ENCODE results near the gene MCTP2.

Gene MCTP2

DNA sequence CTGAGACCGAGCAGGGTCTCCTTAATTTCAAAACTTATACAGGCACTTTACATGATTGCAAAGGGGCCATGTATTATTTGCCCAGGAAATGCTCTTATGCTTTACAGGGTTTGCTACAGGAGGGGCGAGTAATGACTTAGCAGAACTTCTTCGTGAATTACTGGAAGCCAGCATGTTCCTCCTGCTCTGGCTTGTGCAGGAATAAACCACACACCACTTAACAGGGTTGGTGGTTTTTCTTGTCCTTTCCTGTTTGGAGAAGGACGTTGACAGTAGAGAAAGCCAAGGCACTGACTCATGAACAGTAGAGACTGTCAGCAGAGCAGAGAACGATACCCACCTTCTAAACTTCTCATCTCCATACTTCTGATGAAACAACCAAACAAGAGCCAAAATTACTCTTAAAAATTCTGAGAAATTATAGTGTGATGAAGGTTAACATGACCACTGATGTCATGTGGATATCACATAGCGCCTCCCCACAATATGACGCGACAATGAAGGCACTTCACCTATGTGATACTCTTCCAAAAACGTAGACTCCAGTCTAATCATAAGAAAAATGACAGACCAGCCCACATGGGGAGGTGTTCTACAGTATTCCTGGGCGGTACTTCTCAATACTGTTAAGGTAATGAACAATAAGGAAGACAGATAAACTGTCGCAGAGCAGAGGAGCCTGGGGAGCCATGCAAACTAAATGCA, 24.7 kb upstream of the MCTP2 start:
- Histone ChIP-seq H3K9ac (ENCODE audit: low read depth, low read length) (no peak overlapping the region), H3K4me1 (ENCODE audit: control insufficient read depth, insufficient read depth, low read length) (no peaks in the 10 kb centered on the region), H3K9me3 (ENCODE audit: control insufficient read depth, insufficient read depth, low read length) (no peaks in the 10 kb centered on the region), H3K36me3 (ENCODE audit: control insufficient read depth, insufficient read depth, low read length) (no peaks in the 10 kb centered on the region), H3K4me3 (ENCODE audit: low read depth, low read length) (no peak overlapping the region), H3K27me3 (ENCODE audit: control insufficient read depth, insufficient read depth, low read length) (no peaks in the 10 kb centered on the region)

DNA sequence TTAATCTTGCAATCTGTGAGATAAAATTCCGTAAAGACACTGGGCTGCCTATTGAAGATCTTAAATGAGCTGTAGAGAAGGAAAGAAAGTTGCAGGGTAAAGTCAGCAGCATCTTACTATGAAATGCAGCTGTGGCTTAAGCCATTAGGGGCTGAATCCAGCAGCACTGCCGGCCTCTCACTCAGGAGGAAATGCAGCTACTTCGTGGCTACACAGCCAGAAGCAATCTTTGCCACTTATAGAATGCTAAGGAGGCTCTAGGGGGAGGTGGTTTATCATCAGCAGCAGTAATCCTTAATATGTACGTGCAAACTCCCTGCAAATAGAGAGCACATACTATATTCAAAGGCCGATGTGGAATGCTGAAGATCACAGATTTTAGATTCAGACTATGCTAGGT, 19.1 kb upstream of the MCTP2 start:
- Histone ChIP-seq H3K36me3 (ENCODE audit: control insufficient read depth, insufficient read depth, low read length) (no peaks in the 10 kb centered on the region), H3K4me1 (ENCODE audit: control insufficient read depth, insufficient read depth, low read length) (no peaks in the 10 kb centered on the region), H3K9ac (ENCODE audit: low read depth, low read length) (no peak overlapping the region), H3K4me3 (ENCODE audit: low read depth, low read length) (no peak overlapping the region), H3K9me3 (ENCODE audit: control insufficient read depth, insufficient read depth, low read length) (no peaks in the 10 kb centered on the region), H3K27me3 (ENCODE audit: control insufficient read depth, insufficient read depth, low read length) (no peaks in the 10 kb centered on the region)

DNA sequence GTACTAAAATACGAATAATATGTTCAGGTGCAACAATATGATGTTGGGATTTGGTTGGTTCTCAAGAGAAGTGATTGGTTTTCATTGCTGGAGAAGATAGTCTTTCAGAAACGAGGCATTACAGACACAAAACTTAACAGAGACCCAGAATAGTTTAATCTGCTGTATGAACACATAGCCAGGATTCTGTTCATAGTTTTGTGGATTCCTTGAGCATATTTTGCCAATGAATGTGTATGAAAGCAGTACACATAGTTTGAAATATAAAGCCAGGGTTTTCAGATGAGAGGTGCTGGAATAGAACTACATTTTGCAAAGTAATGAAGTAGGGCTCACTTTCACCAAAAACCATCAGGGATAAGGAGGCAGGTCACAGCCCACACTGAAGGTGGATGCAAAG, 5.7 kb upstream of the MCTP2 start:
- Histone ChIP-seq H3K27me3 (ENCODE audit: control insufficient read depth, insufficient read depth, low read length) (peaks cover 14% of the 10 kb centered on the region), H3K9me3 (ENCODE audit: control insufficient read depth, insufficient read depth, low read length) (no peaks in the 10 kb centered on the region), H3K4me1 (ENCODE audit: control insufficient read depth, insufficient read depth, low read length) (no peaks in the 10 kb centered on the region), H3K9ac (ENCODE audit: low read depth, low read length) (no peak overlapping the region), H3K36me3 (ENCODE audit: control insufficient read depth, insufficient read depth, low read length) (no peaks in the 10 kb centered on the region), H3K4me3 (ENCODE audit: low read depth, low read length) (no peak overlapping the region)

DNA sequence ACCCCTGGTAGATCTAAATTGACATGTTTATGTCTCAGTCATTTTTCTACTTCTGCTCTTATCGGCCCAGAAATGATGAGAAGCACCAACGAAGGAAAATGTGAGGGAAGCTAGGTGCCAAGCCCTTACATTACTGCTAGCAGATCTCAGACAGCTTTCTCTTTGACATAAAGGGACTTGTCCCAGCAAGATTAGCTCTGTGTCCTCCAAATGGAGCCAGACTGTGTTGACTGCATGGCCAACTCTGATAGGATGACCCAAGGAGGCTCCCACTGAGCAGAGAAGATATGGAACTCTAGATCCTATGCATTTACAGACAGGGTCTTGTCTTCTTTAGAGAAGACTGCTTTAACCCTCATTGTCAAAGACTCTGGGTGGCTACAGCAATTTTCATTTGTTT, 2.8 kb upstream of the MCTP2 start:
- peaks cover 30% of the 10 kb centered on the region for H3K27me3 ChIP-seq (ENCODE audit: control insufficient read depth, insufficient read depth, low read length)
- no peak overlapping the region for H3K4me3 ChIP-seq (ENCODE audit: low read depth, low read length)
- no peak overlapping the region for H3K9ac ChIP-seq (ENCODE audit: low read depth, low read length)
- H3K36me3 ChIP-seq (ENCODE audit: control insufficient read depth, insufficient read depth, low read length), result no peaks in the 10 kb centered on the region
- peaks cover 6% of the 10 kb centered on the region for H3K4me1 ChIP-seq (ENCODE audit: control insufficient read depth, insufficient read depth, low read length)
- no peaks in the 10 kb centered on the region for H3K9me3 ChIP-seq (ENCODE audit: control insufficient read depth, insufficient read depth, low read length)

DNA sequence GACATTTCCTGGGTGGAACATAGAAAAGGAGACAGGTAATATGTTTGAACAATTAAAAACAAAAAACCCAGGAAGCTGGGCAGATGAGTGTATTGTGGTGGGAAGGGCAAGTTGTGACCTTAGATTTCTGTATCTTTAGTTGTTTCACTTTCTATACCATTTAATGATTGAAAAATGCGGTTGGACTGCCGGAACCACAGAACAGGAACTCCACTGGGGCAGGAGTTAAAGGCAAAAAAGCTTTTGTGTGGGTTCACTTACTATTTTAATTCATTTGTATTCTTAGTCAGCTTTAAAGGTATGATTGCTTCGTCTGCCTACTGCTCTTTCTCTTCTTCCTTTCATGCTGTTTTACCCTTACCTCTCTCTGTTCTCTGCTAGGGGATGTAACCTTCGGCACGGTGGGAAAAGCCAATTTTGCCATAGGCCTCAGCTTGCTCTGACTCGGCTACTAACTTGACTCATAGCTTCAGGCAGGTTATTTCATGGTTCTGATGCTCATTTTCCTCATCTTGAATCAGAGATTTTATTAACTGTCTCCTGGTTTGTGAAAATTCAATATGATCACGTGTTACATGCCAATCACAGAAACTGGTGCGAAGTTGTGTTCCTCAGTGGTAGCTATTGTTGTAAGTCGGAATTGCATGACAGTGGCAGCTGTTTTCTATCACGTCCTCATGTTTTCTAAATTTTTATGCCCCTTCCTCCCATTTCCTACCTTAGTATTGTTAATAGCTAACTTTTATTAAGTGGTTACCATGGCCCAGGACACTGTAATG, 1.6 kb upstream of the MCTP2 start:
- Histone ChIP-seq H3K27me3 (ENCODE audit: control insufficient read depth, insufficient read depth, low read length) (peaks cover 35% of the 10 kb centered on the region), H3K9ac (ENCODE audit: low read depth, low read length) (no peak overlapping the region), H3K4me1 (ENCODE audit: control insufficient read depth, insufficient read depth, low read length) (peaks cover 6% of the 10 kb centered on the region), H3K9me3 (ENCODE audit: control insufficient read depth, insufficient read depth, low read length) (no peaks in the 10 kb centered on the region), H3K36me3 (ENCODE audit: control insufficient read depth, insufficient read depth, low read length) (no peaks in the 10 kb centered on the region), H3K4me3 (ENCODE audit: low read depth, low read length) (no peak overlapping the region)

DNA sequence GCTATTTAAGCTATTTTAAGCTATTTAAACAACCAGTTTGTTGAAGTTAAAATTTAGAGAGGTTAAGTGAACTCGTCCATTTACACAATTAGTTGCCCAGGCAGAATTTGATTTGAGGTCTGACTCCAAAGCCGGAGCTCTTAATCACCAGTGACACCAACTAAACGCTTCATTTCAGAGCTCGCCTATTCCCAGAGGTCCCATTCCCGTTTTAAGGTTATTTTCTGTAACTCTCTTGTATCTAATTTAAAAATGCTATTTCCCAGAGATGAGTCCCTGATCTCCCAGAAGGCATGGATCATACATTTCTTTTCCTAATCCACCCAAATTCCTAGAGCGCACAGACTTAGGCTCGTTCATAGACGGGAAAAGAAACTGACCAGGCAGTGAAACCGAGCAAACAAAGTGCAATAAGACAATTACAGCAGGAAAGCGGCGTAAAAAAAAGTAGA, 904 bp upstream of the MCTP2 start:
- H3K9ac ChIP-seq (ENCODE audit: low read depth, low read length), result peak overlapping the region; percentile 27
- no peaks in the 10 kb centered on the region for H3K9me3 ChIP-seq (ENCODE audit: control insufficient read depth, insufficient read depth, low read length)
- peaks cover 6% of the 10 kb centered on the region for H3K4me1 ChIP-seq (ENCODE audit: control insufficient read depth, insufficient read depth, low read length)
- H3K36me3 ChIP-seq (ENCODE audit: control insufficient read depth, insufficient read depth, low read length), result no peaks in the 10 kb centered on the region
- peaks cover 35% of the 10 kb centered on the region for H3K27me3 ChIP-seq (ENCODE audit: control insufficient read depth, insufficient read depth, low read length)
- peak overlapping the region; percentile 58 for H3K4me3 ChIP-seq (ENCODE audit: low read depth, low read length)

DNA sequence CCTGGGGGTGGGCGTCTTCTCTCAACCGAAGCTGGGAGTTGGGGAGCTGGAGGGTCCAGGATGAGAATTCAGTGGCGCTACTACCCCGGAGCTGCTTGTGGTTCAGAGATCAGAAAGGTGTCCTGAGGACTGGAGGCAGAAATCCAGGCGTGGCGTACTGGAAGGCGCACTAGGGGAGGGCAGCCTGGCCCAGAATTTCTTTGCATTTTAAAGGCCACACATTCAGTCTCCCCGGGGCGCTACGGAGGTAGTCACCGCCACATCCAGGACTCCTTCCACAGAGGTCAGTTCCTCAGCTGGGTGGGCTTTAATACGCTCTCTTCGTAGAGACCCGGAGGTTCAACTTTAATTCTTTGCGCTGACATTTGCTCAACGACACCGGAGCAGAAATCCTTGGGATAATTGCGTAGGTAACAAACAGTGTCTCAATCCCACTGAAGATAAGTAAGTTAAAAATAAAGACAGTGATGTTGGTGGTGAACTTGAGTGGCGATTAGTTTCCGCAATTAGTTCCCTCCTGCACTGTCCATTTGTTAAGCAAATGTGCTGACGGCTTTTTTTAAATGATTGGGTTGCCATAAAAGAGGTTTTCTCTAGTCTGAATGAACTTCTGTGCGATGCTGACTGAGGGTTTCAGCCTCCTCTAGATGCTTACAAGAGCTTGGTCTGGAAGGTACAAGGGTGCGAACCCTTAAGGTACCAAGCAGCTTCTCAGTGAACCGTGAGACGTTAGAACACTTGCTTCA, 535 bp downstream of the MCTP2 start:
- H3K9ac ChIP-seq (ENCODE audit: low read depth, low read length), result no peak overlapping the region
- no peaks in the 10 kb centered on the region for H3K9me3 ChIP-seq (ENCODE audit: control insufficient read depth, insufficient read depth, low read length)
- no peaks in the 10 kb centered on the region for H3K36me3 ChIP-seq (ENCODE audit: control insufficient read depth, insufficient read depth, low read length)
- peak overlapping the region; percentile 58 for H3K4me3 ChIP-seq (ENCODE audit: low read depth, low read length)
- peaks cover 6% of the 10 kb centered on the region for H3K4me1 ChIP-seq (ENCODE audit: control insufficient read depth, insufficient read depth, low read length)
- peaks cover 35% of the 10 kb centered on the region for H3K27me3 ChIP-seq (ENCODE audit: control insufficient read depth, insufficient read depth, low read length)

DNA sequence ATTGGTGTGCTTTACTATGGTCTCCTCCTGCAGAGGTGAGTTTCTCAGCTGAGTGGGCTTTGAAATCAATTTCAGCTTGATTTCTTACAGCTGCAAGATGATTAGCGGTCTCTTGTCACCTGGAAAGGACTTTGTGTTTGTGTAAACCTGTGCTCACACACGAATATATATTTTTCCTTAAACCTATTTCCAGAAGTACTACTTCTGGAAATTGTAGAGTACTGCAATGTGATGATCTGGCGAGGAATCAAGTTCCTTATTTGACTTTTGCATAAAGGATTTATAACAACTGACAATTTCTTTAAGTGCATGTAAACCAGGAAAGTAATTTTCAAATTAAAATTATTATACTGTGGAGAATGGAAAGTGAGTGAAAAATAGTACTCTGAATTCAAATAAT, 2.1 kb downstream of the MCTP2 start:
- Histone ChIP-seq H3K9ac (ENCODE audit: low read depth, low read length) (no peak overlapping the region), H3K36me3 (ENCODE audit: control insufficient read depth, insufficient read depth, low read length) (no peaks in the 10 kb centered on the region), H3K4me1 (ENCODE audit: control insufficient read depth, insufficient read depth, low read length) (peaks cover 6% of the 10 kb centered on the region), H3K27me3 (ENCODE audit: control insufficient read depth, insufficient read depth, low read length) (peaks cover 35% of the 10 kb centered on the region), H3K4me3 (ENCODE audit: low read depth, low read length) (no peak overlapping the region), H3K9me3 (ENCODE audit: control insufficient read depth, insufficient read depth, low read length) (no peaks in the 10 kb centered on the region)

DNA sequence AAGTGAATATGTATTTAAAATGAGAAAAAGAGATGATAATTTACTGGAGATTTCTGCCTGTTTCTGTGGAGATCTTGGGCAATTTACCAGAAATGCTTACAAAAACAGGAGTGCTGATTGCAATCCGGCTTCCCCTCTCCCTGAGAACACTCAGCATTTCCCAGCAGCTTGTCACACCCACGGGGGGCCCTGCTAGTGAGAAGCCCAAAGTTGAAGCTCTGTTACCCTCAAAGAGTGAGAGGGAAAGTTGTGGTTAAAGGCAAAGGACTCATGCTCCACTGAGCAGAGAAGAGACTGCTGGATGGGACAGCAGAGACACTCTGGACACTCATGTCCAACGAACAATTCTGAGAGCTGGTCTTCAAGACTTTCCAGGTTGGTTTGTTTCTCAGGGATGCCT, 2.9 kb downstream of the MCTP2 start:
- H3K9me3 ChIP-seq (ENCODE audit: control insufficient read depth, insufficient read depth, low read length), result no peaks in the 10 kb centered on the region
- H3K36me3 ChIP-seq (ENCODE audit: control insufficient read depth, insufficient read depth, low read length), result no peaks in the 10 kb centered on the region
- no peak overlapping the region for H3K9ac ChIP-seq (ENCODE audit: low read depth, low read length)
- H3K4me3 ChIP-seq (ENCODE audit: low read depth, low read length), result no peak overlapping the region
- peaks cover 34% of the 10 kb centered on the region for H3K27me3 ChIP-seq (ENCODE audit: control insufficient read depth, insufficient read depth, low read length)
- peaks cover 6% of the 10 kb centered on the region for H3K4me1 ChIP-seq (ENCODE audit: control insufficient read depth, insufficient read depth, low read length)

DNA sequence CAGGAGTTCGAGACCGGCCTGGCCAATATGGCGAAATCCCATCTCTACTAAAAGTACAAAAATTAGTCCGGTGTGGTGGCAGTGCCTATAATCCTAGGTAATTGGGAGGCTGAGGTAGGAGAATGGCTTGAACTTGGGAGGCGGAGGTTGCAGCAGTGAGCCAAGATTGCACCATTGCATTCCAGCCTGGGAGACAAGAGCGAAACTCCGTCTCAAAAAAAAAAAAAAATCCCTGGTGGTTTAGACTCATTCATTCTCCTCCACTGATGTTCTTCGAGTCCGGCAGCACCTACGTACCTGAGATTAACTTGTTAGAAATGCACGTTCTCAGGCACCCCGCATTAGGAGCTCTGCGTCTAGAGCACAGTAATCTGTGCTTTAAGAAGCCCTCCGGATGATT, 3.7 kb downstream of the MCTP2 start:
- Histone ChIP-seq H3K9me3 (ENCODE audit: control insufficient read depth, insufficient read depth, low read length) (no peaks in the 10 kb centered on the region), H3K9ac (ENCODE audit: low read depth, low read length) (no peak overlapping the region), H3K27me3 (ENCODE audit: control insufficient read depth, insufficient read depth, low read length) (peaks cover 26% of the 10 kb centered on the region), H3K36me3 (ENCODE audit: control insufficient read depth, insufficient read depth, low read length) (no peaks in the 10 kb centered on the region), H3K4me3 (ENCODE audit: low read depth, low read length) (no peak overlapping the region), H3K4me1 (ENCODE audit: control insufficient read depth, insufficient read depth, low read length) (peaks cover 6% of the 10 kb centered on the region)

DNA sequence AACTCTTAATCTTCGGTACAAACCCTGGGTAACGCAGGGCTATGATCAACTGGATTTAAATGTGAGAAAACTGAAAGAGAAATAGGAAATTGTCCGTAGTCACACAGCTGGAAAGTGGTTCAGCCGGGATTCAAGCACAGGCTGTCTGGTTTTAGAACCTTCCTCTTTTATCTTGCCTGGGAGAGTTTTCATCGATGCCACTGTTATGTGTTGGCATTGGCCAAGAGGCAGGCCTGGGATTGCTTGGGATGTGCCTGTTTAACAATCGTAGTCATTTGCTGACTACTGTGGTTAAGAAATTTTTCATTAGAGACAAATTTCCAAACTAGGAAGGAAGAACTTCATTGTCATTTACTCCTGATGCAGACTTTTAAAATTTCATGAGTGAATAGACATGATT, 4.3 kb downstream of the MCTP2 start:
- Histone ChIP-seq H3K4me1 (ENCODE audit: control insufficient read depth, insufficient read depth, low read length) (peaks cover 6% of the 10 kb centered on the region), H3K4me3 (ENCODE audit: low read depth, low read length) (no peak overlapping the region), H3K9me3 (ENCODE audit: control insufficient read depth, insufficient read depth, low read length) (no peaks in the 10 kb centered on the region), H3K36me3 (ENCODE audit: control insufficient read depth, insufficient read depth, low read length) (no peaks in the 10 kb centered on the region), H3K27me3 (ENCODE audit: control insufficient read depth, insufficient read depth, low read length) (peaks cover 20% of the 10 kb centered on the region), H3K9ac (ENCODE audit: low read depth, low read length) (no peak overlapping the region)
